ENCODE measurements around the gene XPNPEP3.

Gene XPNPEP3

GRCh38 chr22:40954113-40954512, 97.2 kb downstream of the XPNPEP3 start:
- TF ChIP-seq, protein P1, sequence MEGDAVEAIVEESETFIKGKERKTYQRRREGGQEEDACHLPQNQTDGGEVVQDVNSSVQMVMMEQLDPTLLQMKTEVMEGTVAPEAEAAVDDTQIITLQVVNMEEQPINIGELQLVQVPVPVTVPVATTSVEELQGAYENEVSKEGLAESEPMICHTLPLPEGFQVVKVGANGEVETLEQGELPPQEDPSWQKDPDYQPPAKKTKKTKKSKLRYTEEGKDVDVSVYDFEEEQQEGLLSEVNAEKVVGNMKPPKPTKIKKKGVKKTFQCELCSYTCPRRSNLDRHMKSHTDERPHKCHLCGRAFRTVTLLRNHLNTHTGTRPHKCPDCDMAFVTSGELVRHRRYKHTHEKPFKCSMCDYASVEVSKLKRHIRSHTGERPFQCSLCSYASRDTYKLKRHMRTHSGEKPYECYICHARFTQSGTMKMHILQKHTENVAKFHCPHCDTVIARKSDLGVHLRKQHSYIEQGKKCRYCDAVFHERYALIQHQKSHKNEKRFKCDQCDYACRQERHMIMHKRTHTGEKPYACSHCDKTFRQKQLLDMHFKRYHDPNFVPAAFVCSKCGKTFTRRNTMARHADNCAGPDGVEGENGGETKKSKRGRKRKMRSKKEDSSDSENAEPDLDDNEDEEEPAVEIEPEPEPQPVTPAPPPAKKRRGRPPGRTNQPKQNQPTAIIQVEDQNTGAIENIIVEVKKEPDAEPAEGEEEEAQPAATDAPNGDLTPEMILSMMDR (conservative IDR thresholded peaks at IDR 0.05; ENCODE audit: control insufficient read depth, insufficient read depth, low read depth, low read length), result no peak
- no peak for DNase-seq (ENCODE audit: low read depth)
- H3K4me3 ChIP-seq (ENCODE audit: control insufficient read depth, low read depth, low read length), result no peak overlapping the region

DNA sequence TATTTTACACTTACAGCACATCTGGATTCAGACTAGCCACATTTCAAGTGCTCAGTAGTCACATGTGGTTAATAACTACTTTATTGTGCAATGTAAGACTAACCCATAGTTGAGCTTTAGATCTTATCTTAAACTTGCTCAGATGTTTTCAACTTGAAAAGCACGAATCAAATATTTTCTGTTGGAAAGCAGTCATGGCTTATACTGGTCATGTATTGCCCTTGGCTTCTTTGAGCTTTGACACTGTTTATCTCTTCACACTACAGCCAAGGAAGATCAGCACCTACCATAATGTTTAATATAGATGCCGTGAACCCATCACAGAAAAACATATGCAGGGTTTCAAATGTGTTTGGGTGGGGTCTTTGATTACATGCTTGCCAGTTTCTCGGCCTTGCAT, 98.6 kb downstream of the XPNPEP3 start:
- H3K4me3 ChIP-seq (ENCODE audit: control insufficient read depth, low read depth, low read length), result no peak overlapping the region
- TF ChIP-seq, protein P1 (conservative IDR thresholded peaks at IDR 0.05; ENCODE audit: control insufficient read depth, insufficient read depth, low read depth, low read length), result no peak
- DNase-seq (ENCODE audit: low read depth), result peak; percentile 28

- no peak for DNase-seq (ENCODE audit: low read depth)
- no peak overlapping the region for H3K4me3 ChIP-seq (ENCODE audit: control insufficient read depth, low read depth, low read length)
- TF ChIP-seq, protein P1 (conservative IDR thresholded peaks at IDR 0.05; ENCODE audit: control insufficient read depth, insufficient read depth, low read depth, low read length), result no peak
Observed at GRCh38 chr22:40957601-40958000, 100.7 kb downstream of the XPNPEP3 start.

DNA sequence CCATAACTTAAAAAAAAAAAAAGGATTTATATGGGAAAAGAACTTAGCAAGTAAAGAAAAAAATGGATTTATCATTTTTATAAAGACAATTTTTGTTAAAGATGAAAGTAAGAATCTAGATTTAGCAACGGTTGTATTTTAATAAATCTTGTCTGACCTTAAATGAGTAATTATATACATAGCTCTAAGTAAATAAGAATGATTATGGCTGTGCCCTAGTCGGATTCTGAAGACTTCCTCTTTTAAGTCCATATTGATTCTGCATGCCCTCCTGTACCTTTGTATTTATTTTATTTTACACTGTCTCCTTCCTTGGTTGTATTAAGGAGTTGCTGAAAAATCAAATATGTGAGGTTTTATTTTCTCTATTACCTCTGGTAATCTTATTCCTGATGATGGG, 101.4 kb downstream of the XPNPEP3 start:
- TF ChIP-seq, protein P1 (conservative IDR thresholded peaks at IDR 0.05; ENCODE audit: control insufficient read depth, insufficient read depth, low read depth, low read length), result no peak
- no peak overlapping the region for H3K4me3 ChIP-seq (ENCODE audit: control insufficient read depth, low read depth, low read length)
- no peak for DNase-seq (ENCODE audit: low read depth)

DNA sequence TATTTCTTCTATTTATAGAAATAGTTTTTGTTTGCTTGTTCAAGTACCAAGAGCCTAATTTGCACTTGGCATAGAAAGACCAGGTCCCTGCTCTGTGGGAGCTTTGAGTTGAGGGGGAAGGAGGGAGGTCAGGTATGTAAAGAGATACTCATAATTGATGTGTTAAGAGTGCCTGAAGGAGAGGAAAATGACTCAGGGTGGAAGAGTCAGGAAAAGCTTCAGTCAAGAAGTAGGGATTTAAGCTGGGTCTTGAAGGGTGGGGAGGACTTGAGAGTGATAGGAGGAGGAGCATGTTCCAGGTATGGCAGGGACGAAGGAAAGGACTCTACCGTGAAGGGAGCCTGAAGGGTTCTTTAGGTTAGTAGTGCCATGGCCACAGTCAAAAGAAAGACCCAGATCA, 103.2 kb downstream of the XPNPEP3 start:
- DNase-seq (ENCODE audit: low read depth), result no peak
- no peak overlapping the region for H3K4me3 ChIP-seq (ENCODE audit: control insufficient read depth, low read depth, low read length)
- TF ChIP-seq, protein P1 (conservative IDR thresholded peaks at IDR 0.05; ENCODE audit: control insufficient read depth, insufficient read depth, low read depth, low read length), result no peak

- TF ChIP-seq, protein P1 (conservative IDR thresholded peaks at IDR 0.05; ENCODE audit: control insufficient read depth, insufficient read depth, low read depth, low read length), result no peak
- H3K4me3 ChIP-seq (ENCODE audit: control insufficient read depth, low read depth, low read length), result no peak overlapping the region
- no peak for DNase-seq (ENCODE audit: low read depth)
Observed at GRCh38 chr22:40965936-40966725, 109.2 kb downstream of the XPNPEP3 start.
